K562 (cell line): ENCODE results near the gene JPH2. TPM values are rescaled to one million over a fixed set of nuclear protein-coding genes. Genes with fewer than 3 reads are reported as not detected.

Source experiments
- ATAC-seq: fragments of 200-7000 bp; cut with Tn5 transposase; 3 replicates; pipeline ENCODE4 v1.9.1; 2020; ENCODE audit warnings: moderate library complexity
- BruUV-seq: library from RNA; stranded (reverse); fragments of 400-500 nt; replicated peaks from 2 replicates; lab custom pipeline; 2021; lab: Mats Ljungman, UMichigan
- CTCF ChIA-PET: fragments of 300-600 bp; formaldehyde crosslinking; extraction: SDS; loops from one replicate; lab custom pipeline; 2021; ENCODE audit warnings: low intra/inter-chr PET ratio; lab: Yijun Ruan, JAX
- POLR2A ChIA-PET: fragments of 300-600, 350-650 bp; sonication (Branson Sonifier 250); formaldehyde crosslinking; extraction: SDS; loops from one replicate; lab custom pipeline; 2021; ENCODE audit warnings: antibody characterized with exemption, inconsistent platforms; lab: Yijun Ruan, JAX
- DNase-seq, 4 experiments: peaks; one replicate each; pipeline versions ENCODE4 v3.0.0 to v3.0.0-alpha.2; 2011 to 2018; ENCODE audit warnings: low spot score in 3 of 4, mixed read lengths in 3 of 4; ENCODE audit errors: extremely low read depth in 1 of 4
- FAIRE-seq: peaks from 2 replicates; lab custom pipeline; 2011; peaks lifted over from hg19 to GRCh38; lab: Jason Lieb, UNC
- H2AFZ ChIP-seq: 2 replicates; pipeline ENCODE4 v1.6.0; 2011; ENCODE audit warnings: low read depth, low read length, control low read depth, inconsistent platforms
- H3K27ac ChIP-seq: fragments of 200-600 bp; 3 replicates; pipeline ENCODE4 v1.8.0; 2011; ENCODE audit warnings: low read depth, mild to moderate bottlenecking, control low read depth, inconsistent platforms, low read length, moderate library complexity, mixed read lengths; ENCODE audit errors: extremely low read depth
- H3K27me3 ChIP-seq, 2 experiments: fragments of 300-600 bp in 1 of 2; 2 replicates in 1 of 2; 3 replicates in 1 of 2; pipeline versions ENCODE4 v1.6.0 to v1.8.0; 2011; ENCODE audit warnings: inconsistent platforms in 2 of 2, low read length in 2 of 2, mild to moderate bottlenecking in 1 of 2, mixed read lengths in 1 of 2, moderate library complexity in 1 of 2; ENCODE audit not compliant: control insufficient read depth in 2 of 2, insufficient read depth in 2 of 2
- H3K36me3 ChIP-seq: fragments of 300-600 bp; 3 replicates; pipeline ENCODE4 v1.8.0; 2011; ENCODE audit warnings: mild to moderate bottlenecking, low read length, inconsistent platforms; ENCODE audit not compliant: control insufficient read depth, insufficient read depth
- H3K4me1 ChIP-seq, 2 experiments: fragments of 200-600 bp in 1 of 2; replicated peaks in 1 of 2; 2 replicates in 1 of 2; 3 replicates in 1 of 2; pipeline versions ENCODE4 v1.5.1 to v1.8.0; 2011; ENCODE audit warnings: inconsistent platforms in 2 of 2, low read length in 2 of 2, mild to moderate bottlenecking in 1 of 2, mixed read lengths in 1 of 2, moderate library complexity in 1 of 2; ENCODE audit not compliant: control insufficient read depth in 2 of 2, insufficient read depth in 2 of 2
- H3K4me2 ChIP-seq: 2 replicates; pipeline ENCODE4 v1.6.1; 2011; ENCODE audit warnings: low read length, control low read depth, inconsistent platforms, mixed read lengths; ENCODE audit not compliant: insufficient read depth
- H3K4me3 ChIP-seq: fragments of 200-600 bp; sonication (generic), shearing (Covaris generic); 2 replicates; pipeline ENCODE4 v1.5.1; 2016; ENCODE audit warnings: control low read depth, inconsistent platforms
- H3K79me2 ChIP-seq: fragments of 200-600 bp; 3 replicates; pipeline ENCODE4 v1.8.0; 2011; ENCODE audit warnings: low read length, inconsistent platforms; ENCODE audit not compliant: control insufficient read depth, insufficient read depth
- H3K9ac ChIP-seq, 2 experiments: 2 replicates each; pipeline versions ENCODE4 v1.6.0 to v1.6.1; 2011; ENCODE audit warnings: low read depth in 2 of 2, low read length in 2 of 2, control low read depth in 1 of 2, inconsistent platforms in 1 of 2, mild to moderate bottlenecking in 1 of 2, mixed read lengths in 1 of 2; ENCODE audit not compliant: insufficient read depth in 1 of 2
- H3K9me1 ChIP-seq: one replicate; pipeline ENCODE4 v1.6.0; 2011; ENCODE audit warnings: inconsistent platforms, mild to moderate bottlenecking, low read length, moderate library complexity; ENCODE audit not compliant: control insufficient read depth, insufficient read depth
- H3K9me3 ChIP-seq: replicated peaks from 2 replicates; pipeline ENCODE4 v1.5.1; 2011; ENCODE audit warnings: low read depth, low read length, inconsistent platforms; ENCODE audit not compliant: control insufficient read depth, insufficient read depth
- H4K20me1 ChIP-seq: replicated peaks from 2 replicates; pipeline ENCODE4 v1.6.1; 2011; ENCODE audit warnings: low read length, inconsistent platforms, mixed read lengths; ENCODE audit not compliant: control insufficient read depth, insufficient read depth
- CBX8 ChIP-seq: fragments of 200-600 bp; sonication (generic); IDR thresholded peaks from 2 replicates; pipeline ENCODE4 v1.6.1; 2012; ENCODE audit warnings: borderline replicate concordance, mixed run types, low read depth, mild to moderate bottlenecking, moderate library complexity, mixed read lengths, low read length, control low read depth, inconsistent platforms; ENCODE audit not compliant: poor library complexity, severe bottlenecking; ENCODE audit errors: extremely low read depth
- GABPB1 ChIP-seq: sonication (generic); formaldehyde crosslinking; IDR thresholded peaks from 2 replicates; pipeline ENCODE4 v1.8.0; 2022; ENCODE audit warnings: mild to moderate bottlenecking, missing genetic modification reagents
- ZC3H11A ChIP-seq: IDR thresholded peaks from 2 replicates; pipeline ENCODE4 v1.6.1; 2012; ENCODE audit warnings: low read depth, low read length, improper control_type of control experiment
- ZEB2 ChIP-seq: fragments of 450-650 bp; IDR thresholded peaks from 2 replicates; pipeline ENCODE4 v1.6.1; 2016
- ZNF57 ChIP-seq: fragments of 450-650 bp; formaldehyde crosslinking; IDR thresholded peaks from 2 replicates; pipeline ENCODE4 v1.4.0; 2020; ENCODE audit warnings: mild to moderate bottlenecking, moderate library complexity
- WGBS: fragments of 100-300 bp; shearing (Covaris generic); methylation state at CpG from one replicate; pipeline ENCODE4 v1.1.6; 2016; ENCODE audit warnings: low coverage, mixed read lengths; ENCODE audit not compliant: insufficient coverage; ENCODE audit errors: missing lambda C conversion rate; 5-methylcytosine and 5-hydroxymethylcytosine counted together
- in situ Hi-C: fragments of 300-500 bp; cut with MboI; formaldehyde crosslinking; loops from 4 replicates; pipeline ENCODE4 v1.15.0; 2018; ENCODE audit warnings: inconsistent platforms, mixed read lengths
- intact Hi-C: fragments of 100-400 bp; cut with micrococcal nuclease; formaldehyde crosslinking; loops from 2 replicates; pipeline ENCODE4 v1.14.2; 2022
- polyA plus RNA-seq, 8 experiments: library from polyadenylated mRNA; depleted of rRNA in 4 of 8; stranded (reverse) in 5 of 8; unstranded in 3 of 8; fragments of >200 nt; fragmentation: Nextera tagmentation in 2 of 8; fragmentation: Illumina TruSeq in 1 of 8; extraction: Ambion mirVana in 2 of 8; extraction: Trizol in 1 of 8; gene quantifications; 2 replicates each; pipeline versions ENCODE4 v1.2.1 to v1.2.3, GENCODE V29; 2011 to 2014; ENCODE audit warnings: inconsistent platforms in 1 of 8, missing spikeins in 1 of 8
- total RNA-seq, 7 experiments: library from RNA; depleted of rRNA in 6 of 7; stranded (reverse); fragments of >200 nt in 6 of 7; fragmentation: Illumina TruSeq in 2 of 7; extraction: Trizol in 2 of 7; gene quantifications; 2 replicates each; pipeline versions ENCODE4 v1.2.1 to v1.2.3, GENCODE V29; 2011 to 2021; ENCODE audit warnings: low replicate concordance in 1 of 7
- TF ChIP-seq, protein P1 (sequence below): fragments of 200-800 bp; sonication (Bioruptor generic); IDR thresholded peaks from 2 replicates; pipeline ENCODE4 v1.6.1; 2017; ENCODE audit warnings: missing genetic modification characterization, missing compliant biosample characterization
- TF ChIP-seq, protein P2 (sequence below): fragments of 450-650 bp; IDR thresholded peaks from 2 replicates; pipeline ENCODE4 v1.7.1; 2018; ENCODE audit warnings: mild to moderate bottlenecking, low read depth; ENCODE audit not compliant: partially characterized antibody
- TF ChIP-seq, protein P3 (sequence below): fragments of 250-450 bp; sonication (Bioruptor Pico); IDR thresholded peaks from 2 replicates; pipeline ENCODE4 v1.8.0; 2021; ENCODE audit warnings: moderate library complexity, mild to moderate bottlenecking, inconsistent platforms

JPH2 gene
- total and polyA plus RNA-seq, 9 of the 15 experiments (the other 6 are each of a cell fraction or from before 2014, with no cell fraction given), result not detected

DNA sequence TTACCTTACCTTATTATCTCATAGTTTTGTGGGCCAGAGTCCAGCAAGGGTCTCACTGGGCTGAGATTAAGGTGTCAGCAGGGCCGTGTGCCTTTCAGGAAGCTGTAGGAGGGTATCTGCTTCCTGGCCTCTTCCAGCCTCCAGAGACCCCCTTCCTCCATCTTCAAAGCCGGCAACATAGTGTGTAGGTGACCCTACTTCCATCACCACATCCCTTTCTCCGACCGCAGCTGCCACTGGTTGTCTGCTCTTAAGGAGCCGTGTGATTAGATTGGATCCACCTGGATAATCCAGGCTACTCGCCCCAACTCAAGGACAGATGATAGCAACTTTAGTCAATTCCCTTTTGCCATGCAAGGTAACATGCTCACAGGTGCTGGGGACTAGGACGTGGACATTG is 91.2 kb downstream of the JPH2 start:
- 6% methylated on average over 7 of the region's 7 CpGs for WGBS
- H3K4me2 ChIP-seq, result no peak overlapping the region
- BruUV-seq, result no TSS peak
- peaks cover 4% of the 10 kb centered on the region; the same call in 1 of the 2 replicates for H4K20me1 ChIP-seq
- ChIA-PET CTCF (interaction anchor here (0.7 kb wide), 1 partner anchor 94 kb away, joined by 3 read pairs; no protein-coding TSS in a partner anchor), POLR2A (no interaction called here)
- ATAC-seq, result no peak
- H3K4me3 ChIP-seq, result no peak overlapping the region
- DNase-seq, result no peak
- no peaks in the 10 kb centered on the region for H3K79me2 ChIP-seq
- in situ Hi-C loops (no loop called here), intact Hi-C loops (no loop called here)
- H3K27ac ChIP-seq, result no peak overlapping the region
- H3K9me3 ChIP-seq, result no peaks in the 10 kb centered on the region
- no peak overlapping the region for H3K9ac ChIP-seq
- FAIRE-seq, result no peak
- peaks cover 7 to 9% of the 10 kb centered on the region in 2 experiments; a peak in 4 of 5 replicates for H3K4me1 ChIP-seq
- no peak overlapping the region for H2AFZ ChIP-seq
- no peaks in the 10 kb centered on the region for H3K36me3 ChIP-seq
- H3K9me1 ChIP-seq, result no peaks in the 10 kb centered on the region
- H3K27me3 ChIP-seq, result peaks cover 0 to 4% of the 10 kb centered on the region in 2 experiments; a peak in 1 of 5 replicates
- TF ChIP-seq GABPB1 (CRISPR knock-in tag), result no peak
- TF ChIP-seq, protein P1, sequence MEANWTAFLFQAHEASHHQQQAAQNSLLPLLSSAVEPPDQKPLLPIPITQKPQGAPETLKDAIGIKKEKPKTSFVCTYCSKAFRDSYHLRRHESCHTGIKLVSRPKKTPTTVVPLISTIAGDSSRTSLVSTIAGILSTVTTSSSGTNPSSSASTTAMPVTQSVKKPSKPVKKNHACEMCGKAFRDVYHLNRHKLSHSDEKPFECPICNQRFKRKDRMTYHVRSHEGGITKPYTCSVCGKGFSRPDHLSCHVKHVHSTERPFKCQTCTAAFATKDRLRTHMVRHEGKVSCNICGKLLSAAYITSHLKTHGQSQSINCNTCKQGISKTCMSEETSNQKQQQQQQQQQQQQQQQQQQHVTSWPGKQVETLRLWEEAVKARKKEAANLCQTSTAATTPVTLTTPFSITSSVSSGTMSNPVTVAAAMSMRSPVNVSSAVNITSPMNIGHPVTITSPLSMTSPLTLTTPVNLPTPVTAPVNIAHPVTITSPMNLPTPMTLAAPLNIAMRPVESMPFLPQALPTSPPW (CRISPR knock-in tag), result no peak
- TF ChIP-seq, protein P2, sequence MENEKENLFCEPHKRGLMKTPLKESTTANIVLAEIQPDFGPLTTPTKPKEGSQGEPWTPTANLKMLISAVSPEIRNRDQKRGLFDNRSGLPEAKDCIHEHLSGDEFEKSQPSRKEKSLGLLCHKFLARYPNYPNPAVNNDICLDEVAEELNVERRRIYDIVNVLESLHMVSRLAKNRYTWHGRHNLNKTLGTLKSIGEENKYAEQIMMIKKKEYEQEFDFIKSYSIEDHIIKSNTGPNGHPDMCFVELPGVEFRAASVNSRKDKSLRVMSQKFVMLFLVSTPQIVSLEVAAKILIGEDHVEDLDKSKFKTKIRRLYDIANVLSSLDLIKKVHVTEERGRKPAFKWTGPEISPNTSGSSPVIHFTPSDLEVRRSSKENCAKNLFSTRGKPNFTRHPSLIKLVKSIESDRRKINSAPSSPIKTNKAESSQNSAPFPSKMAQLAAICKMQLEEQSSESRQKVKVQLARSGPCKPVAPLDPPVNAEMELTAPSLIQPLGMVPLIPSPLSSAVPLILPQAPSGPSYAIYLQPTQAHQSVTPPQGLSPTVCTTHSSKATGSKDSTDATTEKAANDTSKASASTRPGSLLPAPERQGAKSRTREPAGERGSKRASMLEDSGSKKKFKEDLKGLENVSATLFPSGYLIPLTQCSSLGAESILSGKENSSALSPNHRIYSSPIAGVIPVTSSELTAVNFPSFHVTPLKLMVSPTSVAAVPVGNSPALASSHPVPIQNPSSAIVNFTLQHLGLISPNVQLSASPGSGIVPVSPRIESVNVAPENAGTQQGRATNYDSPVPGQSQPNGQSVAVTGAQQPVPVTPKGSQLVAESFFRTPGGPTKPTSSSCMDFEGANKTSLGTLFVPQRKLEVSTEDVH, result no peak
- no peak for TF ChIP-seq ZEB2
- no peak for TF ChIP-seq ZNF57 (CRISPR knock-in tag)
- no peak for TF ChIP-seq CBX8
- TF ChIP-seq, protein P3, sequence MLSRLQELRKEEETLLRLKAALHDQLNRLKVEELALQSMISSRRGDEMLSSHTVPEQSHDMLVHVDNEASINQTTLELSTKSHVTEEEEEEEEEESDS (CRISPR knock-in tag), result no peak
- no peak for TF ChIP-seq ZC3H11A
